Measurements from ENCODE around the gene BCL2A1.

GRCh38 chr15:79991826-79992225, 20.8 kb upstream of the BCL2A1 start:
- TF ChIP-seq POLR2AphosphoS5 (IDR thresholded peaks at IDR 0.05), result no peak
- no peak for TF ChIP-seq CTCF (IDR thresholded peaks at IDR 0.05)
- TF ChIP-seq POLR2A (IDR thresholded peaks at IDR 0.05; ENCODE audit: low read depth), result no peak
